GM19025 (cell line): ENCODE results near the gene CALML5.

Experiments used
- ATAC-seq: cut with Tn5 transposase; IDR thresholded peaks from one replicate; pipeline ENCODE4 v1.9.1; 2021; ENCODE audit warnings: mild to moderate bottlenecking, low read depth, moderate library complexity; ENCODE audit not compliant: unreplicated experiment

CALML5 gene

DNA sequence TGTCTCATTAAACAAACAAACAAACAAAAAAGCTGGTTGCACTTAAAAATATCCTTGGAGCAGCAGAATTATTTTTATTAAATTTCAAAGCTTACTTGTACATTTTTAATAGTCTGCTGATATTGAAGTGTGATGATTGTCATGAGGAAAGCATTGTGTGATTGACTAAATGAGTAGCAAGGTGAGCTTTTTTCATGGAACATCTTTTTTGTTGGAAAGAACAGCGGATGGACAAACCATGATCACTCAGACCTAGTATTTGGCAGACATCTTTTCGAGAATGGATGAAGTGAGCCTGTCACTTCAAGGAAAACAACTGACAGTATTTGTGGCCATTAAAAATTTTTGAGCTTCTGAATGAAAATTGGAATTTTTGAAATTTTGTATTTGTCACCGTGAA lies 19.7 kb upstream of the CALML5 start:
- no peak for ATAC-seq

DNA sequence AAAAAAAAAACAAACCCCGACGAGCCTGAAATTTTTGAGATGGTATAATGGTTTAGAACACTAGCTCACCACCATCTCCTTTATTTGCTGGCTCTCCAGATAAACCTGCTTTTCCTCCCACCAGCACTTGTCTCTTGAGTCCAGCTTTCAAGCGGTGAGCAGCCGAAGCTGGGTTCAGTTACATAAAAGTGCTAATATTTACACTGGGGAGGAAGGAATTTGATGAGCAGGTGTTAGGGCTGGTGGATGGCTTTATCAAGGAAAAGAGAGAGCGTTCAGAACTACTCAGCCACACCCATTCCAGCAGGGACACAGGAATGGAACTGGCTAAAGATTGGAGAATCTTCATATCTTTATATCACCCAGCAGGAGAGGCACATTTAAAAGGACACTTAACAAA lies 18.8 kb upstream of the CALML5 start:
- ATAC-seq: no peak

DNA sequence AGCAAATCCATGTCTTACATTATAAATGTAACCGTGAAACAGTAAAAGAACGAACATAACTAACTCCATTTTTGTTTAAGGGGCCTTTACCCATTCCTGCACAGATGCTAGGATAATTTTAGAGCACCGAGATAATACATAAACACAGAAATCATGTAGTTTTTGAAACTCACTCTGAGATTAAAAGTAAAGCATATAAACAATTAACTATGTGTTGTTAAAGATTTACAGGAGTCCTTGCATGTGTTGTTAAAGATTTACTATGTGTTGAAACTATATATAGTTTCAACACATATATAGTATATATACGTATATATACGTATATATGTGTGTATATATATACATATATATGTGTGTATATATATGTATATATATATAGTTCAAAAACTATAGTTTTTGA lies 18.2 kb upstream of the CALML5 start:
- no peak for ATAC-seq

DNA sequence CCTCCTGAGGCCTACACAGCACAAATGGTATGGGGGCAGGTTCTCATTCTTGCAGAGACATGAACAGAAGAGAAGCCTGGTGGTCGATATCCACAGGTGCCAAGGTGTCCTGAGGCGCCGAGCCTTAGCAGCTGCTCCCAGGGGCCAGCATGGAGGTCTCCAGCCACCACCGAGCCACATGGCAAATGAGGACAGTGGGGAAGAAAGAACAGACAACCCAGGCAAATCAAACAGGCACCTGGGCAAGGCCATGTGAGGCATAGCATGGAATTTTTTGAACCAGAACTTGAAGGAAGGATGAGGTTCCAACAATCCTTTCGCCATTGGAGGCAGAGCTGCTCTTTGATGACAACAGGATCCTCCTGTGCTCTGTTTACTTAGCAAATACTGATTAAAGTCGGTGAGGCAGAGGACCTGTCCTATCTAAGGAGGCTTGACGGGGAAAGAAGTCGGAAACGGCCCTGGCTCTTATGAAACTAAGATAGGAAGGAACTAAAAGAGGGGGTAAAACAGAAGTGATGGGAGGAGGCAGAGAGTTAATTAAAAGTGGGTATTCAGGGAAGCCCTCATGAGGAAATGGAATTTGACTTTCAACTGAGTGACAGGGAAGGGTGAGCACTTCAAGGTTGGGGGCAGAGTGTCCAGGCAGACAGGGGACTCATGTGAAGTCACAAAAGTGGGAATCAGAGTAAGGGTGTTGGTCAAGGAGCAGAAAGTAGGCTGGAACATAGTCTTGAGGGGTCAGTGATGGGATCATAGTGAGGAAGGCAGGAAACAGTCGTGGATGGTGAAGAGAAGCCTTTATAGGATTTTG lies 16.8 kb upstream of the CALML5 start:
- no peak for ATAC-seq

DNA sequence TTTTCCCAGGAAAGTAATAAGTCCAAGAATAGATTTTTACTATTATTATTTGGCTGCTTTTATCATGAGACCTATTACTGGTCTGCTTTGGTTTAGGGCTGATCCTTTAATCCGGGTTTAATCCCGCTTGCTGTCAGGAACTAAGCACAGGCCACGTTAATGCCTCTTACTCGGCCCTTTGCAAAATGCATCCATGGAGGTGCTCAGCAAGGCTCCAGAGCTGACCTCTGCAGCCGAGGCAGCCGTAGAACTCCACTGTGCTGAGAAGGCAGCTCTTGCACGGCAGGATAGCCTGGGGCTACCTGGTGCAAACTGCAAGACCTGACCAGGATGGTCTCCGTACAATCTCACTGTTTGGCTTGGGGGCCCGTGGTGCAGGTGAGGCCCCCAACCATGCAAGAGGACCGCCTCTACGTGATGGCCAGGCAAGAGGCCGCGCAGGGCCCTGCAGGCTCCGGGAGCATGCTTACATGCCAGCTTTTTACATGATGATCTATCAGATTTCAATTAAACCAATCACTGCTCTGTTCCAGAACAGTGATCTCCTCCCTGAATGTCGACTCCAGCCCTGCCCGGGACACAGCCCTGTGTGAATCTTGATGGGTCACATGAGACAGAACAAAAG lies 15.0 kb upstream of the CALML5 start:
- ATAC-seq: no peak

DNA sequence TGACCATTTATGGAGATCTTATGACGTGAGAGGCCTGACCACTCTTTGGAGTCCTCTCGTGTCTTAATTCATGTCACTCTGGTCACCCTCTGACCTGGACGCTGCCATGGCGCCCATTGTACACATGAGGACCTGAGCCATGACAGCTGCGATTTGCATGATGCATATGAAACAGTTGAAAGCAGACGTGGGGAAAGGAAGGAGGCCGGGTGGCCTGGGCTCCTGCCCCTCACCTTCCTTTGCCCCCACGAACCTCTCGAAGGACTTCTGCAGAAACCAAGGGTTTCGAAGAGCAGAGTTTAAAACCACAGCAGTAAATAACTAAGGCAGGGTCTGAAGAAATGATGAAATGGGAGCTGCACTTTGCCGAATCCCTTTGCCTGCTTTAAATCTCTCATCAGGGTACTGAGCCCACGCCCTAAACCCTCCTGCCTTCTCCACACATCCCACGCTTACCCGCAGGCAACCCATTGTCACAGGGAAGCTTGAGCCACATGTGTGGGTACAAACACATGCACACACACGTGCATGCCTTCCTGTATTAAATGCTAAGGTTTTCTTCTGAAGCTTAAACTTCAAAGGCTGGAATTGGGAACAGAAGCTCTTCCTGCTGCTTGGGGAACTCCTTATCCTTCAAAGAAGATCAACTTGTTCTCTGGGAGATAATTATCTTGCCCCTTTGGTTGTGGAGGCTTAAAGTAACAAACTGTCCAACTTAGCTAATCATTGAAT lies 13.7 kb upstream of the CALML5 start:
- no peak for ATAC-seq

DNA sequence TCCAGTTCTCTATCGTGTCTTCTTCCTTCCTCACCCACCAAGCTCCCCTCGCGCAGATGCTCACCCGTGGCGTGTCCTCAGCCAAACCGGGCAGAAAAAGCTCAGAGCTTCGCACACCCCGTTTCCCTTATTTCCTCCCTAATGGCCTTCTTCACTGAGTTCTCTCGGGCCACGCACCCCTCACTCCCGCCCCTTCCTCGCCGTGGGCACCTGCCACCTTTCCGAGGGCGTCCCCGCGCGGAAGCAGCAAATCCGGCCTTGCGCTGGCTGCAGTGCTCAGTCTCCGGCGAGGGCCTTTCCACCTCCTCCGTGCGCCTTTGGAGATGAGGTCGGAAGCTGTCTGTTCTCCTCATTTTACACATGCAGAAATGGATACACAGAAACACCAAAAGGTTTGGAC lies 13.0 kb upstream of the CALML5 start:
- ATAC-seq: no peak

DNA sequence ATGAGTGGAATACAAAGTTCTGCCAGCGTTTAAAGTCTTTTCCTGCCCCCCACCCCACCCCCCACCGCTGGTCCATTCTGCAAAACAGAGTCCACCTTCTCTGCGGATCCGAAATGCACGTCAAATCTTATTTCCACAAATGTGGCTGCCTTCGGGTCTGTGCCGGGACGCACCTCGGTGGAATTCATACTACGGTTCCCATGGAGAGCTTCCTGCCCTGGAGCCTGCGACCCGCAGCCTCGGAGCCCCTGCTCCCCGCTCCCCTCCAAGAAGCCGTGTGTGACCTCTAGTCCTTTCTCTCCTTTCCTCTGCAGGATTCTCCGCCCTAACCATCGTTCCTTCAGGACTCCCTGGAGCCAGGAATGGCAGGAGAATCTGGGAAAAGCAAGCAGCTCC lies 12.5 kb upstream of the CALML5 start:
- no peak for ATAC-seq

DNA sequence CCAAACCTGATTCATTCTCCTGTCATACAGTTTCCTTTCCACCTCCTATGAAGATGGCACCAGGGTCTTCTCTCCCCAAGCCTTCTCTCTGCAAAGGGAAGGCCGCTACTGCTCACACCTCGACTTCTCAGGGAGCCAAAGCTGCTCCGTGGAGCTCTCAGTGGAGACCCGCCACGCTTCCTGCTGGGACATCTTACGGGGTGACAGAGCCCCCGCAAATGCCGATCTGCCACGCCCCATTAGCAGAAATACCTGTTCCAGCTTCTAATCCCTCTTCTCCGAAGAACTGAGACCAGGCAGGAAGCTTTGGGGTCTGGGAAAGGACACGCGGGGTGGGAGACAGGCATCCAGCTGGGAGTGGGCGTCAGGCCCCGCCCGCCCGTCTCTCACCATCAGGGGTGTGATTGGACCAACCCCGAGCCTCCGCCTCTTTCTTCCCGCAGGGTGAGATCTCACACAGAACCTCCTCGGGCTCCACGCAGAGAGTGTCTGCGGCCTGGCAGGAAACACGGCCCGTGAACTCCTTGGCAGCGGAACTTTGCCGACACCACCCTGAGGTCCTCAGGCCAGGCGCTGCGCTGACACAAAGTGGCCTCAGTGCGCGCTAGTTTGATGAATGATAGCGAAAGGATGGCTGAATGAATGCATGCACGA lies 12.0 kb upstream of the CALML5 start:
- no peak for ATAC-seq

DNA sequence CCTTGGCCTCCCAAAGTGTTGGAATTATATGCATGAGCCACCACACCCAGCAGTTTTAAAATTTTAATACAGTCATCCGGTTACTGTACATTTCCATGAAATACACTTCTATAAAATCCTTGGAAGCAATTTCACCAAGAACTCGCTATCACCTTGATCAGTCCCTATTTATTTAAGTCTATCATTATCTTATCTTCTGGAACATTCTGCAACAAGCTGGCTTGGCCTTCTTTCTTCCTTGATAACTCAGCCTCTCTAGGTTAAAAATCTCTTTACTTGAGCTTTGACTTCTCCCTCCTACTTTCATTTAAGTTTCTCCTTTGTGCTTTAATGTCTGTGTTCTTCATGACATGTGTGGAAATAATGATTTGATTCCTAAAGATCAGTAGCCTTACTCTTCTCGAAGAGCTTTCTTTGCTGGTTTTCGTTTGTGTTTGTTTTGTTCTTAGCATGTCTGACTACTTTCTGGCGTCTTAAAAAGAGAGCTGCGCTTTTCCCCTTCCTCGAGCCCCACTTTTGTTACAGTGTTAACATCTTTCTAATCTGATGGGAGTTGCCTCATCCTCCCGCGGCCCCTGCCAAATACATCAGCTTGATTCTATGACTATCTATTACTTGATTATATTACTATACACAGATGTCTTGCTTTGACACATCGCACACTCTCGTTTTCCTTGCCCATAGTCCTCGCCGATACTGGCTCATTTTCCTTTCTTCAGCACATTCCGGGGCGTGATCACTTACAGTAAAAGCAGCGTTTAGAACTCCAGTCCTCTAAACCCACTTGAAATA lies 11.1 kb upstream of the CALML5 start:
- no peak for ATAC-seq

DNA sequence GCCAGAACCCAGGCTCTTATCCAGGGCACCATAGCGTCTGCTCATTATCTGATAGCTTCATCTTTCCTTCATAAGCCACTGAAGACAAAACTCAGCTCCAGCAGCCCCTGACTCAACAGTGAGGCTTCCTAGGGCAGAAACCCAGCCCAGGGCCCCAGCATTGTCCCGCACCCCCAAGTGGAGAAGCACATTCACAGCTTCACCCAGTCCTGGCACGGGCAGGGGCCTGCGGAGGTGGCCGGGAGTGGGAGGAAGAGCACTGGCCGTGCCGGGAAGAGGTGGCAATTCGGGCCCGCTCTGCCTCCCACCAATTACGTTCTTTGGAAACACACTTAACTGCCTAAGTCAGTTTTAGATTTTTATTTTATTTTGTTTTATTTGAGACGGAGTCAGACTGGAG lies 10.3 kb upstream of the CALML5 start:
- ATAC-seq: no peak

DNA sequence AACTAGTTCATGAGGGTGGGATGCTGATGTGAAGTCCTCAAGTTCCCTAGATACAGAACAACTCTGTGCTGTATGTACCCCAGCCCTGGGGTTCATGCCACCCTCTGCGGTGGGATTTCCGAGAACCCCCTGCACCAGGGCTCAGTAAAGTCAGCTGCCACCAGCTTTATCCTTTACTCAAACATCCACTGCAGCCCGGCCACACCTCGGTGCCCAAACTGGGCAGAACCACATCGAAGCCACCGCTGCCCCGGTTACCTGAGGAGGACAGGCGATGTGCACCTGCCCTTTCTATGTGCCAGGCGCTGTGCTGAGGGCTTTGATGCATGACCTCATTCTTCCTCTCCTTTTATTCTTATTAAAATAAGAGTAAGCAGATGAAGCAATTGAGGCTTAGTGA lies 9.9 kb upstream of the CALML5 start:
- ATAC-seq: no peak

DNA sequence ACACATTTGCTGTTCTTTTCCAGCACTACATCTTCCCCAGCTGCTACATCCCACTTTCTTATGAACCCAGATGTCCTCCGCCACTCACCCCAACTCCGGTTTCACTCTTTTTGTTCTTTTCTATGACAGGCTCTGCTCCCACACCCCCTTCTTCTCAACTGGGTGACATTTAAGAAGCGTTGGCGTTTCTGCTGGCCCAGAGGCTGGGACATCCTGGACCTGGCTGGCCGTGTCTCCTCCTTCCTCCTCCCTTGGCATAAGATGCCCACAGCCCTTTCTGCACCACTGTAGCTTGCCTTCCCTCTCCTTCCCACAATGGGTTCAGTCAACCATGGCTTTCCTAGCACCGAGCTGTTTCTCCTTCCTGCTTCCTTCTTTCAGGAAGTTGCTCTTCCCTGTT lies 9.4 kb upstream of the CALML5 start:
- no peak for ATAC-seq

DNA sequence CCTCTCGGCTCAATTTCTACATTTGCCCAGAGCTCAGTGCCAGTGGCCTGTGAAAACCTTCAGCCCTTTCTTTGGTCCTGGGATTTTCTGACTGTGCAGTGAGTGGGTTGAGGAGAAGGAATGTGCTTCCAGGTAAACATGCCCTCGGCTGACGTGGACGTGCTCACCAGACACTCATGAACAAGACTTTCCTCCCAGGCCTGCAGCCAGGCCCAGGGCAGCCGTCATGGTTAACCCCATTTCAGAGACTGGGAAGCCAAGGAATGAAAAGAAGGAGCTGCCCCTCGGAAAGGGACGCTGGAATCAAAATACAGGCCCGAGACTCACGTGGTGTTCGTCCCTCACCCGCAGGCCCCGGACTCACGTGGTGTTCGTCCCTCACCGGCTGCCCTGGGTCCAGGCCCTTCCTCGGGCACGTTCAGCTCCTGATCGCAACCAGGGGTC lies 8.8 kb upstream of the CALML5 start:
- no peak for ATAC-seq

DNA sequence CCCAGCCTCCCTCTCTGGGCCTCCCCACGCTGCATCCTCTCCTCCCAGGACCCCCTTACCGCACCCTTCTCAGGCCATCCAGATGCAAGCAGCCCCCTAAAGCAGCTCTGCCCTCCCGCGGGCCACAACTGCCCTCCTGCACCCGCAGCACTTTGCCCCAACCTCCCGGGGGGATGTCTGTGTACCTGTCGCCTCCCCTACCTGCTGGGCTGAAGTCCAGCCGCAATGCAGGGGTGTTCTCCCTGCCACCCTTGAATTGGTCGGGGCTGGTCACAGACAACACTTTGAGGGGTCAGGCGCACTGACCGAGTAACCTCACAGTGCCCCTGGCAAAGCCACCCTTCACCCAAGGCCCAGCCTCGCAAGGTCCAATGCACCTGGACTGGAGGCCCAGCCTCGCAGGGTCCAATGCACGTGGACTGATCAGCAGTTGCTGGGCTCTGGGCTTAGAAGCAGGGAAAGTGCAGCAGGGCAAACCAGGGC lies 8.3 kb upstream of the CALML5 start:
- ATAC-seq: no peak

DNA sequence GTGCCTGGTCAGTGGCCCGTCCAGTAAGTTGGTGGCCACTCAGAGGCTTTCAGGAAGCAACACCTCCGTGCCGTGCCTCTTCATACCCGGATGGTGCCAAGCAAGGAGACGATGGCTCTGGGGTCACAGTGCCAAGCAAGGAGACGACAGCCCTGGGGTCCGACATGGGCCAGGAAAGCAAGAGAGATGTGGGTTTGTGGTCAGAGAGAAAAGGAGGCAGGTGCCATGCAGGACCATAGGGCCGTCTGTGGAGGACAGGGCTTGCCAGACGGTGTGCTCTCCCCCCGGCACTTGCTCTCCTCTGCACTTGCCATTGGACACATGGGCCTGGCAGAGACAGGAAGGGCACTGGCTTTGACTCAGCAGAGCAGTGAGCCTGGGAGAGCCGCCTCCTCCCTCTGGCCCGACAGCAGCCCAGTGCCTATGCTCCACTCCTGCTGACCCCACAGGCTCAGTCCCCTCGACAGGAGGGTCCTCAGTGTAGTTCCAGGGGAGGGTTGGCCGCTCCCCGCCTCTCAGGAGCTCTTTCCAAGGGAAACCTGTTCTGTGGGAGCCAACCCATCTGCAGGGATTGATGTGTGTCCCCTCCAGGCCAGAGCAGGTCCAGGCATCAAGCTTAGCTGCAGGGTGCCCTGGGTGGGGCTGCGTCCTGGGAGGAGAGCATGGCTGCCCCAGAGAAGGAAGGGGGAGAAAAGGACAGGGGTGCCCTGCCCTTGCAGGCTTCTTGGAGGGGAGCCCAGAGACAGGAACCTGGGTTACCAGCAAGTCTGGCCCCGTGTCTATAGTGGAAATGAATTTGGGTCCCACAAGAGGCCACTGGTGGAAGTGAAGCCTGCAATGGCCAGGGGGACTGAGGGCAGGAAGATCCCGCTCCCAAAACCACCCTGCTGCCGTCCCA lies 7.6 kb upstream of the CALML5 start:
- ATAC-seq: no peak

DNA sequence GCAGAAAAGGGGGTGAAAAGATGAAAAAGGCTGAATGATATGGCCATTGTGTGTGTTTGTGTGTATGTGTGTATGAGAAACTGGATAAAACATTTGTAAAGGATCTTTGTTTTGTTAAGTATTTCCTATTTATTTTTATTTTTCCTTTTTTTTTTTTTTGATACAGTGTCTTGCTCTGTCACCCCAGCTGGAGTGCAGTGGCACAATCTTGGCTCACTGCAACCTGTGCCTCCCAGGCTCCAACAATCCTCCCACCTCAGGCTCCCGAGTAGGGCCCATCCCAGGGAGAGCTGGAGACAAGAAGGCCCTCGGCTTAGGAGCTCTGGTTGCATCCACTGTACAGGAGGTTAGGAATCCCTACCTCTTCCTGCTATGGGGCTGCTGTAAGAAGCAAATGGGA lies 6.9 kb upstream of the CALML5 start:
- no peak for ATAC-seq

DNA sequence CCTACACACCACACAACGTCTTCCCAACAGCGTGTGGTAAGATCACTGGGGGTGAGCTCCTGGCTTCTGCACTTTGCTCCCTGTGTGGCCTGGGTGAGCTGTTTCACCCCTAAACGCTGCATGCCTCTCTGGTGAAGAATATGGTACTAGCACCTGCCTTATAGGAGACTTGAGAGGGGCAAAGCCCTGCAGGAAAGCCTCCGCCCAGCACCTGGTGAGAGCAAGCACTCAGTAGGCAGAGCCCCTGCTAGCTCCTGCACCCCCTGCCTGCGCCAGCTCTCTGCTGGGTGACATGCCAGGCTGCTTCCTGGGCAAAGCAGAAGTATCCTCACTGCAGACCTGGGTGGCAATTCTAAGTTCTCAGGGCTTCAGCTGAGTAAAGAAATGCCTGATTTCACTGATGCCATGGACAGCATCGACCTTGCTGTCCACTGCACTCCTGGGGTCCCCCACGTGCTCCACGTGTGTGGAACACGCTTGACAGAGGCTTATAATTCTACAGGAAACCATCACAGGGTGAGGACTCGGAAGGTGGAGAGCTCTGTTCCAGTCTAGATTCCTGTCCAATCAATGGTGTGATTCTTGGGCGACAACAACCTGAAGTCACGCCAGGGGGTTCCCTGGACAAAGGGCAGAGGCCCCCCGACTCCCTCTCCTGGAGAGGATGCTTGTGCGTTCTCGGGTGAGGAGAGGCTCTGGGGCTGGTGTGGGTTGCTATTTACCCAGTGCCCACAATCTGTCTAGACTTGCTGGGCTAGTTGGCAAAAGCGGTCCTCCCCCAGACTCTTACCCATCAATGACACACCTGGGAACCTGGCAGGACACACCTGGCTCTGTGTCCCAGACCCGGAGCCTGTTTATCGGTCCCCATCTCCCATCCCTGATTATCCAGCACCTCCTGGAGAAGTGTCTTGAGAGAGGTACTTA lies 5.0 kb upstream of the CALML5 start:
- ATAC-seq: no peak
